ENCODE data around the gene IER3IP1. TPM values are rescaled to one million over a fixed set of nuclear protein-coding genes. Genes with fewer than 3 reads are reported as not detected.

The IER3IP1 gene
- total and polyA plus RNA-seq, 2 of the 4 experiments (the other 2 are of a cell fraction) = 7.0 to 11.7 TPM

DNA sequence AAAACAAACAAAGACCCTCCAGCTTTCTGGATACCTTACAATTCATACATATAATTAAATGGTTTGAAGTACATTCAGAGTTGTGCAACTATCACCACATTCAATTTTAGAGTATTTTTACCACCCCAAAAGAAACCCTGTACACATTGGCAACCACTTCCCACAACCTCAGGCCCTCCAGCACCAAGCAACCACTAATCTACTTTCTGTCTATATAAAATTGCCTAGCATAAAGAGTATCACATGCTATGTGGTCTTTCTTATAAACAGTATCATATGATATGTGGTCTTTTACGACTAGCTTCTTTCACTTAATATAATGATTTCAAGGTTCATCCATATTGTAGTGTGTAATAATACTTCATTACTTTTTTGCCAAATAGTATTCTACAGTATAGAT is 7.3 kb downstream of the IER3IP1 start:
- H3K79me1 ChIP-seq (ENCODE audit: low read depth in 1 of 2, low read length in 2 of 2) = peaks cover 14 to 39% of the 10 kb centered on the region in 2 experiments
- ChIA-PET POLR2A (ENCODE audit: unreplicated experiment) (no interaction called here), CTCF (no interaction called here)
- H3K9me1 ChIP-seq (ENCODE audit: insufficient read depth, low read length) = peaks cover 9% of the 10 kb centered on the region
- H4K8ac ChIP-seq (ENCODE audit: low read depth in 2 of 2, low read length in 2 of 2) = no peak overlapping the region
- no peaks in the 10 kb centered on the region for H3K27me3 ChIP-seq (ENCODE audit: control insufficient read depth, insufficient read depth, low read length)
- no peaks in the 10 kb centered on the region for H3K9me3 ChIP-seq (ENCODE audit: control insufficient read depth, insufficient read depth, low read length)
- no peak for DNase-seq
- H4K20me1 ChIP-seq (ENCODE audit: insufficient read depth, low read length) = peaks cover 53% of the 10 kb centered on the region
- BruUV-seq (replicated peaks) = no TSS peak
- no peak overlapping the region for H2BK120ac ChIP-seq (ENCODE audit: low read depth, low read length)
- peaks cover 2% of the 10 kb centered on the region; the same call in 1 of the 2 replicates for H3K4me1 ChIP-seq (ENCODE audit: control insufficient read depth, insufficient read depth, low read length)
- no peak overlapping the region for H3K4me3 ChIP-seq (ENCODE audit: insufficient read depth, low read depth, low read length)
- dilution Hi-C loops (cut with HindIII; ENCODE audit: low sequenced_read_pairs, unreplicated experiment) (no loop called here), intact Hi-C loops (cut with micrococcal nuclease) (no loop called here), in situ Hi-C loops (cut with MboI; ENCODE audit: low sequenced_read_pairs) (no loop called here)
- H2BK5ac ChIP-seq (ENCODE audit: low read depth, low read length, poor library complexity, severe bottlenecking) = no peak overlapping the region
- no peak overlapping the region for H4K91ac ChIP-seq (ENCODE audit: insufficient read depth, low read depth, low read length)
- H3K56ac ChIP-seq (ENCODE audit: extremely low read depth, insufficient read depth, low read length) = no peak overlapping the region
- H2AK9ac ChIP-seq (replicated peaks; ENCODE audit: low read depth, low read length, poor library complexity) = no peak overlapping the region
- no peak overlapping the region for H2AFZ ChIP-seq (replicated peaks; ENCODE audit: low read length, poor library complexity)
- no peak overlapping the region for H2BK15ac ChIP-seq (ENCODE audit: low read depth, low read length)
- H3K4me2 ChIP-seq (ENCODE audit: low read depth, low read length) = no peak overlapping the region
- H3K23ac ChIP-seq (ENCODE audit: low read depth, low read length) = no peak overlapping the region
- no peak overlapping the region for H3K27ac ChIP-seq (ENCODE audit: insufficient read depth, low read length)
- H3K18ac ChIP-seq (ENCODE audit: low read depth, low read length) = no peak overlapping the region
- H3K36me3 ChIP-seq (ENCODE audit: control insufficient read depth, insufficient read depth, low read length) = peaks cover 2% of the 10 kb centered on the region
- no peak overlapping the region for H4K5ac ChIP-seq (ENCODE audit: low read depth, low read length)
- no peak overlapping the region for H2BK20ac ChIP-seq (ENCODE audit: low read depth, low read length)
- H3K4ac ChIP-seq (ENCODE audit: low read depth, low read length) = no peak overlapping the region
- H3K9ac ChIP-seq (ENCODE audit: low read depth, low read length) = no peak overlapping the region
- no peak overlapping the region for H2AK5ac ChIP-seq (ENCODE audit: low read depth, low read length)
- TF ChIP-seq POLR2A (IDR thresholded peaks at IDR 0.05; ENCODE audit: low read depth, low read length) (no peak), MAZ (IDR thresholded peaks at IDR 0.05; ENCODE audit: borderline replicate concordance, low read depth, low read length) (no peak), SMC3 (IDR thresholded peaks at IDR 0.05; ENCODE audit: low read depth, low read length) (no peak), FOS (IDR thresholded peaks at IDR 0.05; ENCODE audit: low read depth, low read length) (no peak), NFE2L2 (IDR thresholded peaks at IDR 0.05; ENCODE audit: low read depth, low read length) (no peak), RFX5 (IDR thresholded peaks at IDR 0.05; ENCODE audit: low read depth, low read length) (no peak), MAFK (IDR thresholded peaks at IDR 0.05; ENCODE audit: low read depth, low read length) (no peak), MXI1 (IDR thresholded peaks at IDR 0.05; ENCODE audit: borderline replicate concordance, low read depth, low read length) (no peak), CHD1 (IDR thresholded peaks at IDR 0.05; ENCODE audit: low read depth, low read length) (no peak), CEBPB (IDR thresholded peaks at IDR 0.05; ENCODE audit: low read depth, low read length) (no peak), RCOR1 (IDR thresholded peaks at IDR 0.05; ENCODE audit: insufficient replicate concordance, low read length) (no peak), RAD21 (IDR thresholded peaks at IDR 0.05; ENCODE audit: low read length) (no peak)
- TF ChIP-seq, protein P1, sequence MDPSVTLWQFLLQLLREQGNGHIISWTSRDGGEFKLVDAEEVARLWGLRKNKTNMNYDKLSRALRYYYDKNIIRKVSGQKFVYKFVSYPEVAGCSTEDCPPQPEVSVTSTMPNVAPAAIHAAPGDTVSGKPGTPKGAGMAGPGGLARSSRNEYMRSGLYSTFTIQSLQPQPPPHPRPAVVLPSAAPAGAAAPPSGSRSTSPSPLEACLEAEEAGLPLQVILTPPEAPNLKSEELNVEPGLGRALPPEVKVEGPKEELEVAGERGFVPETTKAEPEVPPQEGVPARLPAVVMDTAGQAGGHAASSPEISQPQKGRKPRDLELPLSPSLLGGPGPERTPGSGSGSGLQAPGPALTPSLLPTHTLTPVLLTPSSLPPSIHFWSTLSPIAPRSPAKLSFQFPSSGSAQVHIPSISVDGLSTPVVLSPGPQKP (IDR thresholded peaks at IDR 0.05; ENCODE audit: borderline replicate concordance, low read depth, low read length) = no peak
- TF ChIP-seq, protein P2, sequence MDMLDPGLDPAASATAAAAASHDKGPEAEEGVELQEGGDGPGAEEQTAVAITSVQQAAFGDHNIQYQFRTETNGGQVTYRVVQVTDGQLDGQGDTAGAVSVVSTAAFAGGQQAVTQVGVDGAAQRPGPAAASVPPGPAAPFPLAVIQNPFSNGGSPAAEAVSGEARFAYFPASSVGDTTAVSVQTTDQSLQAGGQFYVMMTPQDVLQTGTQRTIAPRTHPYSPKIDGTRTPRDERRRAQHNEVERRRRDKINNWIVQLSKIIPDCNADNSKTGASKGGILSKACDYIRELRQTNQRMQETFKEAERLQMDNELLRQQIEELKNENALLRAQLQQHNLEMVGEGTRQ (IDR thresholded peaks at IDR 0.05; ENCODE audit: low read depth, low read length) = no peak
- TF ChIP-seq, protein P3, sequence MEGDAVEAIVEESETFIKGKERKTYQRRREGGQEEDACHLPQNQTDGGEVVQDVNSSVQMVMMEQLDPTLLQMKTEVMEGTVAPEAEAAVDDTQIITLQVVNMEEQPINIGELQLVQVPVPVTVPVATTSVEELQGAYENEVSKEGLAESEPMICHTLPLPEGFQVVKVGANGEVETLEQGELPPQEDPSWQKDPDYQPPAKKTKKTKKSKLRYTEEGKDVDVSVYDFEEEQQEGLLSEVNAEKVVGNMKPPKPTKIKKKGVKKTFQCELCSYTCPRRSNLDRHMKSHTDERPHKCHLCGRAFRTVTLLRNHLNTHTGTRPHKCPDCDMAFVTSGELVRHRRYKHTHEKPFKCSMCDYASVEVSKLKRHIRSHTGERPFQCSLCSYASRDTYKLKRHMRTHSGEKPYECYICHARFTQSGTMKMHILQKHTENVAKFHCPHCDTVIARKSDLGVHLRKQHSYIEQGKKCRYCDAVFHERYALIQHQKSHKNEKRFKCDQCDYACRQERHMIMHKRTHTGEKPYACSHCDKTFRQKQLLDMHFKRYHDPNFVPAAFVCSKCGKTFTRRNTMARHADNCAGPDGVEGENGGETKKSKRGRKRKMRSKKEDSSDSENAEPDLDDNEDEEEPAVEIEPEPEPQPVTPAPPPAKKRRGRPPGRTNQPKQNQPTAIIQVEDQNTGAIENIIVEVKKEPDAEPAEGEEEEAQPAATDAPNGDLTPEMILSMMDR (conservative IDR thresholded peaks at IDR 0.05; ENCODE audit: low read depth, low read length) = no peak
- no peak overlapping the region for H3K14ac ChIP-seq (replicated peaks; ENCODE audit: low read depth, low read length)
- no CpG with 5 or more reads among the region's 1 CpG for WGBS, 2 experiments (ENCODE audit: extremely low coverage in 2 of 2, insufficient read length in 1 of 2)
- ATAC-seq (ENCODE audit: low read depth) = no peak

Measured in IMR-90 (cell line).